Activated CD8-positive, alpha-beta T cell treated with anti-CD3 and anti-CD28 coated beads, Interleukin-2, amount 10 ng/mL, durations not matched to agents 7 days and 5 days (primary cell): ENCODE results near the gene RAB6B. TPM values are rescaled to one million over a fixed set of nuclear protein-coding genes. Genes with fewer than 3 reads are reported as not detected.

ENCODE experiments used
- ATAC-seq: fragments of 150-1000 bp; cut with Tn5 transposase; one replicate; pipeline ENCODE4 v1.10.0; 2021; ENCODE audit warnings: moderate library complexity
- CTCF ChIA-PET: fragments of 350-600 bp; sonication (Branson Sonifier 250); formaldehyde crosslinking; loops from one replicate; lab custom pipeline; 2021; ENCODE audit warnings: antibody characterized with exemption; lab: Charles Lee
- POLR2A ChIA-PET: fragments of 350-600 bp; sonication (Branson Sonifier 250); formaldehyde crosslinking; loops from one replicate; lab custom pipeline; 2021; ENCODE audit warnings: antibody characterized with exemption; lab: Charles Lee
- DNase-seq: peaks from one replicate; pipeline ENCODE4 v3.0.0-alpha.2; 2020
- H3K27ac Mint-ChIP-seq: one replicate; pipeline ENCODE4 v1.8.0; 2021; ENCODE audit warnings: mild to moderate bottlenecking, mixed read lengths
- H3K27me3 Mint-ChIP-seq: one replicate; pipeline ENCODE4 v1.8.0; 2021; ENCODE audit warnings: low read depth, mixed read lengths
- H3K36me3 Mint-ChIP-seq: one replicate; pipeline ENCODE4 v1.8.0; 2021; ENCODE audit warnings: low read depth, mixed read lengths
- H3K4me1 Mint-ChIP-seq: one replicate; pipeline ENCODE4 v1.8.0; 2021; ENCODE audit warnings: low read depth, mixed read lengths
- H3K4me3 Mint-ChIP-seq: one replicate; pipeline ENCODE4 v1.8.0; 2021; ENCODE audit warnings: mild to moderate bottlenecking, mixed read lengths
- H3K9me3 Mint-ChIP-seq: one replicate; pipeline ENCODE4 v1.8.0; 2022; ENCODE audit warnings: mixed read lengths; ENCODE audit not compliant: insufficient read depth
- total RNA-seq, 2 experiments: library from RNA; stranded (reverse); gene quantifications; one replicate each; pipeline ENCODE4 v1.2.3, GENCODE V29; 2021

RAB6B gene
- total RNA-seq, 2 experiments from 2014 or later: 0.68 to 1.2 TPM

GRCh38 chr3:133821767-133822638 lies 73.7 kb downstream of the RAB6B start:
- Mint-ChIP-seq H3K27me3 (no peaks in the 10 kb centered on the region), H3K27ac (no peak overlapping the region), H3K4me1 (no peaks in the 10 kb centered on the region), H3K9me3 (no peaks in the 10 kb centered on the region), H3K36me3 (peaks cover 58% of the 10 kb centered on the region), H3K4me3 (no peak overlapping the region)
- ATAC-seq: no peak
- ChIA-PET CTCF (interaction anchor here (1.0 to 1.5 kb wide), 5 partner anchors 11 to 158 kb away, joined by 3 to 4 read pairs (median 3); no protein-coding TSS in a partner anchor), POLR2A (no interaction called here)
- DNase-seq: no peak

GRCh38 chr3:133820889-133821675 lies 74.6 kb downstream of the RAB6B start:
- Mint-ChIP-seq H3K27ac (no peak overlapping the region), H3K27me3 (no peaks in the 10 kb centered on the region), H3K4me1 (no peaks in the 10 kb centered on the region), H3K9me3 (no peaks in the 10 kb centered on the region), H3K36me3 (peaks cover 56% of the 10 kb centered on the region), H3K4me3 (no peak overlapping the region)
- DNase-seq (no peak), ATAC-seq (no peak)
- ChIA-PET POLR2A (interaction anchor here (1.2 kb wide), 1 partner anchor 303 kb away, joined by 3 read pairs; no protein-coding TSS in a partner anchor), CTCF (interaction anchor here (1.0 to 1.4 kb wide), 3 partner anchors 12 to 109 kb away, joined by 3 read pairs; no protein-coding TSS in a partner anchor)

GRCh38 chr3:133820129-133820528 lies 75.6 kb downstream of the RAB6B start:
- no peak overlapping the region for H3K4me3 Mint-ChIP-seq
- peaks cover 57% of the 10 kb centered on the region for H3K36me3 Mint-ChIP-seq
- no peaks in the 10 kb centered on the region for H3K4me1 Mint-ChIP-seq
- no peak overlapping the region for H3K27ac Mint-ChIP-seq
- H3K27me3 Mint-ChIP-seq: no peaks in the 10 kb centered on the region
- no peak for ATAC-seq
- CTCF ChIA-PET: interaction anchor here (1.0 to 1.4 kb wide), 2 partner anchors 110 to 392 kb away, joined by 3 to 4 read pairs; no protein-coding TSS in a partner anchor
- POLR2A ChIA-PET: interaction anchor here (1.2 kb wide), 1 partner anchor 304 kb away, joined by 3 read pairs; no protein-coding TSS in a partner anchor
- DNase-seq: no peak
- H3K9me3 Mint-ChIP-seq: no peaks in the 10 kb centered on the region

GRCh38 chr3:133815386-133815785 lies 80.3 kb downstream of the RAB6B start:
- Mint-ChIP-seq H3K27me3 (no peaks in the 10 kb centered on the region), H3K4me1 (peaks cover 4% of the 10 kb centered on the region), H3K9me3 (no peaks in the 10 kb centered on the region), H3K27ac (no peak overlapping the region), H3K4me3 (no peak overlapping the region), H3K36me3 (peaks cover 51% of the 10 kb centered on the region)
- CTCF ChIA-PET: no interaction called here
- DNase-seq (no peak), ATAC-seq (no peak)
- POLR2A ChIA-PET: no interaction called here

GRCh38 chr3:133812872-133813271 lies 82.8 kb downstream of the RAB6B start:
- Mint-ChIP-seq H3K36me3 (peaks cover 58% of the 10 kb centered on the region), H3K4me1 (peaks cover 9% of the 10 kb centered on the region), H3K9me3 (no peaks in the 10 kb centered on the region), H3K27ac (no peak overlapping the region), H3K4me3 (no peak overlapping the region), H3K27me3 (no peaks in the 10 kb centered on the region)
- ChIA-PET CTCF (no interaction called here), POLR2A (no interaction called here)
- DNase-seq: no peak
- no peak for ATAC-seq

DNA sequence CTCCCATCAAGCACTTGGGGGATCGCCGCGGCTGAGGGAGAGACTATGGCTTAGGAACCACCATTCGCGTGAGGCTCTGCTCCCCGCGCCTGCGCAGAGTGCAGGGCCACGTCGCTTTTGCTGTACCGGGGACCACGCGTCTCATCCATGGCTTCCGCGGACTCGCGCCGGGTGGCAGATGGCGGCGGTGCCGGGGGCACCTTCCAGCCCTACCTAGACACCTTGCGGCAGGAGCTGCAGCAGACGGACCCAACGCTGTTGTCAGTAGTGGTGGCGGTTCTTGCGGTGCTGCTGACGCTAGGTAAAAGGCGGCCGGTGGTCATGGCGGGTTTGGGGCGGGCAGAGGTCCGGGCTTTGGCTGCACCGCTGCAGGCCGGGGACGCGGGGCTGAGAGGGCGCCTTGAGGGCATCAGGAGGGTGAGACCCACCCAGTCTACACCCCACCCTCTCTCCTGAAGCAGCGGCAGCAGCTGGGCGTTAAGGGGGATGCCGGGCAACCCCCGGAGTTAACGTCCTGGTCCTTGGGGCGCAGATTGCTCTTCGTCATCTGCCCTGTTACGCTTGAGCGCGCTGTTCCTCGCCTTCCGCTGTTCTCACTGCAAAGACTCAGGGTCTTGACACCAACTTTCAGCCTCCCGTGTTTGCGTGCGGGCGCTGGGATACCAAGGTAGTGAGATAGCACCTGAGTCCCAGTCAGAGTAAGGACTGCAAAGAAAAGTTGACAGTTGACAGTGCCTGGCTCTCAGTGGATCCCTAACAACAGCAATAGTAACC lies 89.8 kb downstream of the RAB6B start, which contains the start of gene SRPRB:
Gene SRPRB, plus strand, starts transcription at position 114 of the 774 bp plus-strand sequence. Its CDS starts 34 bp downstream, at position 148.
- ATAC-seq: peak; percentile 99

DNA sequence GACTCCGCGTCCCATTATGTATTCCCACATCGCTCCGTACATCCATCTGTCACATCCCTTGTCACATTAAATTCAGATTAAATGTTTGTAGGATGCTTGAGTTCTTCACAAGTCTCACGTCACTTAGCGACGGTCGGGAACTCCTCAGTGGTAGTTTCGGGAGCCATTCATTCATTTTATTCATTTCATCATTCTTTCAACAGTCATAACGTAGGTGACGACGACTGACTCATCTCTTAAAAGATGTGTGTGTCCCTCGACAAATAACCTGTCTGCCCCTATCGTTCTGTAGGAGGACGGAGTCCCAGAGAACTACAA lies 90.3 kb downstream of the RAB6B start:
- no peak for DNase-seq
- ATAC-seq: no peak
- Mint-ChIP-seq H3K36me3 (peaks cover 29% of the 10 kb centered on the region), H3K9me3 (no peaks in the 10 kb centered on the region), H3K4me1 (peaks cover 26% of the 10 kb centered on the region), H3K27ac (peak overlapping the region; percentile 97), H3K27me3 (peaks cover 12% of the 10 kb centered on the region), H3K4me3 (peak overlapping the region; percentile 98)
- ChIA-PET CTCF (interaction anchor here (1.6 kb wide), 1 partner anchor 123 kb away, joined by 4 read pairs; no protein-coding TSS in a partner anchor), POLR2A (no interaction called here)

More for the DNA sequence above, 89.8 kb downstream of the RAB6B start, which contains the start of gene SRPRB:
- Mint-ChIP-seq H3K4me1 (peaks cover 26% of the 10 kb centered on the region), H3K27ac (peak within 1 kb of the TSS; percentile 97), H3K36me3 (peaks cover 33% of the 10 kb centered on the region), H3K27me3 (peaks cover 10% of the 10 kb centered on the region), H3K9me3 (no peaks in the 10 kb centered on the region), H3K4me3 (peak within 1 kb of the TSS; percentile 98)
- DNase-seq: peak; percentile 97
- CTCF ChIA-PET: interaction anchor here (0.6 to 2.2 kb wide), 4 partner anchors 11 to 122 kb away, joined by 3 to 10 read pairs (median 4); no protein-coding TSS in a partner anchor
- POLR2A ChIA-PET: no interaction called here

- H3K4me1 Mint-ChIP-seq: peaks cover 26% of the 10 kb centered on the region
- CTCF ChIA-PET: interaction anchor here (1.6 kb wide), 1 partner anchor 123 kb away, joined by 4 read pairs; no protein-coding TSS in a partner anchor
- no peaks in the 10 kb centered on the region for H3K9me3 Mint-ChIP-seq
- H3K4me3 Mint-ChIP-seq: peak overlapping the region; percentile 98
- peaks cover 25% of the 10 kb centered on the region for H3K36me3 Mint-ChIP-seq
- peak overlapping the region; percentile 97 for H3K27ac Mint-ChIP-seq
- POLR2A ChIA-PET: no interaction called here
- DNase-seq: no peak
- H3K27me3 Mint-ChIP-seq: peaks cover 14% of the 10 kb centered on the region
- no peak for ATAC-seq
These were observed 90.8 kb downstream of the RAB6B start for GRCh38 chr3:133804896-133805295.

DNA sequence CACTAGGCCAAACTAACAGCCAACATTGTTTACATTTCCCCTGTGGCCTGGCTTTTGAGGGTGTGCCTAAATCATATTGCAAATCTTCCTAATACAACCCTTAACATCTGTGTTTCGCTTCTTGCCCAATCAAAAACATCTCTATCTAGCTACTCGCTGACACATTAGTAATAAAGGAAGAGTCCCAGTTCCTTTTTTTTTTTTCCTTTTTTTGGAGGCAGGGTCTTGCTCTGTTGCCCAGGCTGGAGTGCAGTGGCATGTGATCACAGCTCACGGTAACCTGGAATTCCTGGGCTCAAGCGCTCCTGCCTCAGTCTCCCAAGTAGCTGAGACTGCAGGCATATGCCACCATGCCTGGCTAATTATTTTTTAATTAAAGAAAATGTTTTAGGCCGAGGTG lies 92.2 kb downstream of the RAB6B start:
- CTCF ChIA-PET: interaction anchor here (1.6 kb wide), 1 partner anchor 124 kb away, joined by 4 read pairs; no protein-coding TSS in a partner anchor
- DNase-seq (no peak), ATAC-seq (no peak)
- Mint-ChIP-seq H3K4me1 (peaks cover 26% of the 10 kb centered on the region), H3K27me3 (peaks cover 16% of the 10 kb centered on the region), H3K9me3 (no peaks in the 10 kb centered on the region), H3K36me3 (peaks cover 18% of the 10 kb centered on the region), H3K27ac (no peak overlapping the region), H3K4me3 (no peak overlapping the region)
- POLR2A ChIA-PET: no interaction called here

- Mint-ChIP-seq H3K27me3 (peaks cover 24% of the 10 kb centered on the region), H3K9me3 (no peaks in the 10 kb centered on the region), H3K4me1 (peaks cover under 1% of the 10 kb centered on the region), H3K36me3 (no peaks in the 10 kb centered on the region), H3K27ac (no peak overlapping the region), H3K4me3 (no peak overlapping the region)
- POLR2A ChIA-PET: interaction anchor here (0.6 kb wide), 1 partner anchor 1311 kb away, joined by 3 read pairs; no protein-coding TSS in a partner anchor
- CTCF ChIA-PET: no interaction called here
- DNase-seq (no peak), ATAC-seq (no peak)
These were observed 95.7 kb downstream of the RAB6B start for GRCh38 chr3:133799794-133800585.
